Stimulated activated CD8-positive, alpha-beta memory T cell treated with anti-CD3 and anti-CD28 coated beads, Interleukin-7, amount 100 ng/mL, for 48 hours (primary cell): ENCODE measurements around the gene BTG3.

Source experiments
- DNase-seq, 2 donors: peaks; one replicate each; pipeline ENCODE4 v3.0.0-alpha.2; 2020; ENCODE audit warnings: low read depth in 1 of 2; ENCODE audit errors: extremely low read depth in 1 of 2

BTG3 gene

GRCh38 chr21:17585875-17586450, 26.7 kb downstream of the BTG3 start:
- DNase-seq = no peak

DNA sequence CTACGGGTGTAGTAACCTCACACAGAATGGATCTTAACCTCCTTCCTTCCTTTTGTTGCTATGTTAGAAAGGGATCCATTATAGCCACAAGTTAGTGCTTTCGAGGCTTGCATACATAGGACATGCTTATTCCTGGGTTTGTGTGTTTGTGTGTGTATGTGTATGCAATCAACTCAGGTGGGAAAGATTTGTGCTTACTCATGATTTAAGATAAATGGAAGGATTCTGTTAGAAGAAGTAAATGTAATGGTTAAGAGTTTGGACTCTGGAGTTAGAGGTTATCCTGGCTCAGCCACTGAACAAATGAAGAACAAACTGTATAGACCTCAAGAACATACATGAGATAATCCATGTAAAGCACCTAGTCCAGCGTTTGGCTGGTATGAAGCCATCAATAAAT, 28.8 kb downstream of the BTG3 start:
- no peak for DNase-seq

GRCh38 chr21:17580319-17580718, 32.4 kb downstream of the BTG3 start:
- no peak for DNase-seq

DNA sequence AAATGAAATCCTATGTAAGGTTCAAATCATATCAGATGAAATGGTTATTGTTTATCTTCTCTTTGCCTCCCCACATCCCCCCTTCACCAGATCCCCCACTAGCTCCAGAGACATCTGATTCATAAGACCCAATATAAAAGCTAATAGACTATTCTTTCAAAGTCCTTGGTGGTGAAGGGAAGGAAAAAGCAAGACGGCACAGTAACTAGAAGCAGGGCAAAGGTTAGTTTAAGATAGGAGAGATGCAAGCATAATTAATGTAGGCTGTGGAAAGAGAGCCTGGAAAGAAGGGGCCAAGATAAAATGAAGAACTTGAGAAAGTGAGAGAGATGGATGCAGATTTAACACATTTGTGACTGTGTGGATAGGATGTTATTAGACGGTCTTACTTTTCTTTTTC, 33.8 kb downstream of the BTG3 start:
- no peak for DNase-seq

DNA sequence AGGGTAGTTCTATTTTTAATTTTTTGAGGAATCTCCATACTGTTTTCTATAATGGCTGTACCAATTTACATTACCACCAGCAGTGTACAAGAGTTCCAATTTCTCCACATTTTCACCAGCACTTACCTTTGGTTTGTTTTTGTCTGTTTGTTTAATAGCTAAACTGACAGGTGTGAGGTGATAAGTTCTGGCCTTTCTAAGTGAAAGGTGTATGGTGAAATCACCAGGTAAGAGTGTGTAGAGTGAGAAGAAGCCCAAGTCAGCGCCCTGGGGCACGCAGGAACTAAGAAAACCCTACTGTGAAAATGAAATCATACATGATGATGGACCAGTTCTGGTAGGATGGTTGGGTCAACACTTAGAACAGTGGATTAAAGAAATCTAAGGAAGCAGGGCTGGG, 34.5 kb downstream of the BTG3 start:
- no peak for DNase-seq

- no peak for DNase-seq
Observed at GRCh38 chr21:17577701-17578100, 35.0 kb downstream of the BTG3 start.

DNA sequence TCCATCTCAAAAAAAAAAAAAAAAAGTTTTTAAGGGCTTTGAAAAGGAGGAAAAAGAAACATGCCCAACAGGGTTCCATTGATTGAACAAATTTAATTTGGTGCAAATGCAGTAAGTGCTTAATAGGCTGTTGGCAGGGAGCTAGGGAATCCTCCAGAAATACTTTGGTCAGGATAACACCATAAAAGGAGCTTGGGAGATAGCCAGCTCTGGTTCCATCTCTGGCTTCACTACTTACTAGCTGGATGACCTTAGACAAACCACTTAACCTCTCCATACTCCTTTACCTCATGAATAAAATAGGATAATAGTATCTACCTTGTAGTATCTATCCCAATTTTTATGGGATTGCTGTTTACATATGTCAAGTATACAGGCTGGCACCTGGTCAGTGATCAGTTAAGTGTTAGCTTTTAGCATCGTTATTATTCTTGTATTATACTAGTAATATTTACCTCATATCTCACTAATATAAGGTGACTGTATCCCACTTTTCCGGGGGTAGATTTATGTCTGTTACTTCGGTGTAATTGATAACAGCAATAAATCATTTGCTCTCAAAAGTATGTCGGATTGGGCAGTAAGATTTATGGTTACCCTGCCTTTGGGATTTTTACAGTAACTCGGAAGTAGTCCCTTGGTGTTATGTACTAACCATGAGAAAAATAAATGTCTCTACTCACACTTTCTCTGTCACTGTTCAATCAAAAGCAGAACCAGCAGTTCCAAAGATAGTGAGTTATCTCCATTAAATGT, 36.4 kb downstream of the BTG3 start:
- no peak for DNase-seq

GRCh38 chr21:17575076-17575475, 37.6 kb downstream of the BTG3 start:
- DNase-seq = no peak

- DNase-seq = no peak
Observed at GRCh38 chr21:17572431-17572830, 40.3 kb downstream of the BTG3 start.

- no peak for DNase-seq
Observed at GRCh38 chr21:17570786-17571185, 41.9 kb downstream of the BTG3 start.

- no peak for DNase-seq
Observed at GRCh38 chr21:17560377-17561025, 52.2 kb downstream of the BTG3 start.

DNA sequence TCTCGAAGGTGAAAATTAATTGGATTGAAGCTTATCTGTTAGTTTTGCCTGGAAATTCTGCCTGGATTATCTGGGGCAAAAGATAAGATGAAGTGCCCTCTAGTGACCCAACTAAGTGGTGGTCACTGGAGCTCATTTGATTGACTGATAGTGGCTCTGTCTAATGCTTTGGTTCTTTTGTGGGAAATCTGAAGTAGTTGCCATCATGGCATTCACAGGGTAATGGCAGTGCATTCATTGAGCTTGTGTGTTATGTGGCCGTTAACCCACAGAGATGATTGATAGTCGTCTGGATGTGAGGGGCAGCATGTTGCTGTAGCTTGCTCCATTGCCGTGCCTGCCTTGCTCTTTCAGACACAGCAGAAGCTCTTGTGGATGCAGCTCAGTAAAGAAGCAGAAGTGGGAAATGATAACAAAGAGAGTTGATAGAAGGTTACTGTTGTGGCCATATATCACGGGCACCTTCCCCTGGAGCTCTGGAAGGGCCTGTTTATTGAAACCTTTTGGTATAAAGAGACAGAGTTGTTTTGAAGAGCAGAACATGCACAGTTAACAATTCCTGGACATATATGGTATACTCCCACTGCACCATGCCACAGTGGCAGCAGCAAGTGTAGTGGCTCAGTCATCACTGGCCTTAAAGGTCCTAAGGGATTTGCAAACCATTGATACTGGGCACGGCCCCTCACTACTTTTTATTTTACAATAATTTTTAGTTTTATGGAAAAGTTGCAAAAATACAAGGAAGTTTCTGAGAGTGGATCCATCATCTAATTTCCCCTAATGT, 57.8 kb downstream of the BTG3 start:
- no peak for DNase-seq

GRCh38 chr21:17554120-17554519, 58.6 kb downstream of the BTG3 start:
- no peak for DNase-seq

DNA sequence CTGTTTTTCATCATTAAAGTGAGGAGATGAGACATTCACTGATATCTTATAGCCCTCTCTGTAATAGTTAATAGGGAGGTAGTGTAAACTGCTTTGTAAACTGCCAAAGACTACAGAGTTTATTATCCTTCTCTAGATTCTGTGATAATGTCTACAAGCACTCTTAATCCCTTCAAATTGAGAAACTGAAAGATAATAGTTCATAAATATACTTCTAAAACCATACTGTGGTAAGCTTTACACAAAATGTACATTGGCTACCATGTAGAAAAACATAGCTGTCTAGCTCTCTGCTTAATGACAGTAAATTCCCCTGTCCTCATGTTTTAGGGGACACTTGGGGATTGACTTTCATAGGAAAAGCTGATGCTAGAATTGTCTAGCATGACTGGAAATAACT, 60.3 kb downstream of the BTG3 start:
- no peak for DNase-seq

GRCh38 chr21:17550671-17551308, 61.9 kb downstream of the BTG3 start:
- no peak for DNase-seq

DNA sequence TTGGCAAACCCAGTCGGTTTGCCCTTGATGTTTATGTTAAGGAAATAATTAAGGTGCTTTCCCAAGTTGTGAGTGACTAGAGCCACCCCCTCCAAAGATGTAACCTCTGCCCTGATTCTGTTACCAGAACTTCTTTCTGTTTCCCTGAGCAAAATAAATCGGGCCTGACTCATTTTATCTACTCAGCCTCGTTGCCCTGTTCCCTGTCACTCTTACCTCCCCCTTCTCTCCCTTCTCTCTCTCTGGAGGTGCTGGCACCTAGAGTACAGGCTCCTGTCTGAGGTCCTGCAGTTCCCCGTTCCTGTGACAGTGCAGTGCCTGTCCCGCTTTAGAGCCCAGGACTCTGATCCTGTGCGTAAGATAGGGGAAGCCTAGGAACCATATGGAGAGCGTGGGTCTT, 64.4 kb downstream of the BTG3 start:
- no peak for DNase-seq

- no peak for DNase-seq
Observed at GRCh38 chr21:17545007-17545406, 67.7 kb downstream of the BTG3 start.
